ENCODE data around the gene NBPF12.
A peak's percentile ranks its signal among the peaks of the same experiment; 100 is the strongest.
"Not testable (repeated sequence)": the region's sequence is repeated elsewhere in the genome, so short reads cannot be mapped to it uniquely, and the experiment has no call there.

The NBPF12 gene

GRCh38 chr1:146938242-146938902 is at the start of gene NBPF12:
Gene NBPF12, plus strand, starts transcription at chr1:146938324. Its CDS starts 21,820 bp downstream, at chr1:146960144.
- DNase-seq, result peak; percentile 92

GRCh38 chr1:146891355-146891754 is 46.8 kb upstream of the NBPF12 start:
- DNase-seq, result not testable (repeated sequence)

- DNase-seq, result not testable (repeated sequence)
These were observed 45.8 kb upstream of the NBPF12 start for GRCh38 chr1:146892331-146892730.

- DNase-seq, result not testable (repeated sequence)
These were observed 30.4 kb upstream of the NBPF12 start for GRCh38 chr1:146907565-146908261.

GRCh38 chr1:146912975-146913374 is 25.1 kb upstream of the NBPF12 start:
- DNase-seq, result not testable (repeated sequence)

GRCh38 chr1:146920811-146921210 is 17.3 kb upstream of the NBPF12 start:
- not testable (repeated sequence) for DNase-seq

- DNase-seq, result not testable (repeated sequence)
These were observed 15.5 kb upstream of the NBPF12 start for GRCh38 chr1:146922614-146923013.

GRCh38 chr1:146924106-146924505 is 14.0 kb upstream of the NBPF12 start:
- DNase-seq, result not testable (repeated sequence)

GRCh38 chr1:146926413-146926812 is 11.7 kb upstream of the NBPF12 start:
- not testable (repeated sequence) for DNase-seq

GRCh38 chr1:146930225-146930624 is 7.9 kb upstream of the NBPF12 start:
- DNase-seq, result not testable (repeated sequence)

GRCh38 chr1:146934390-146935223 is 3.5 kb upstream of the NBPF12 start:
- DNase-seq, result not testable (repeated sequence)

- DNase-seq, result peak; percentile 16
These were observed 662 bp upstream of the NBPF12 start for GRCh38 chr1:146937462-146937861.

- DNase-seq, result peak; percentile 33
These were observed 1.0 kb downstream of the NBPF12 start for GRCh38 chr1:146938927-146939786.

- DNase-seq, result not testable (repeated sequence)
These were observed 2.2 kb downstream of the NBPF12 start for GRCh38 chr1:146940293-146940692.

GRCh38 chr1:146943342-146943886 is 5.3 kb downstream of the NBPF12 start:
- not testable (repeated sequence) for DNase-seq

GRCh38 chr1:146948127-146948526 is 10.0 kb downstream of the NBPF12 start:
- not testable (repeated sequence) for DNase-seq

GRCh38 chr1:146964340-146964739 is 26.2 kb downstream of the NBPF12 start:
- DNase-seq, result not testable (repeated sequence)

- not testable (repeated sequence) for DNase-seq
These were observed 28.2 kb downstream of the NBPF12 start for GRCh38 chr1:146966351-146966750.

- DNase-seq, result not testable (repeated sequence)
These were observed 32.5 kb downstream of the NBPF12 start for GRCh38 chr1:146970656-146971055.

GRCh38 chr1:146972681-146973080 is 34.6 kb downstream of the NBPF12 start:
- not testable (repeated sequence) for DNase-seq

GRCh38 chr1:146985855-146986254 is 47.7 kb downstream of the NBPF12 start:
- DNase-seq, result not testable (repeated sequence)

- DNase-seq, result not testable (repeated sequence)
These were observed 48.3 kb downstream of the NBPF12 start for GRCh38 chr1:146986450-146986849.
